Stomach smooth muscle (tissue), 2 donors: ENCODE data around the gene EPB41L5.
"Not testable (repeated sequence)": the region's sequence is repeated elsewhere in the genome, so short reads cannot be mapped to it uniquely, and the experiment has no call there.

ENCODE experiments used
- H3K27ac ChIP-seq: one replicate; pipeline ENCODE4 v1.7.0; 2013; ENCODE audit warnings: mild to moderate bottlenecking, low read length, inconsistent platforms
- H3K27me3 ChIP-seq, 2 donors: one replicate each; pipeline ENCODE4 v1.7.0; 2013; ENCODE audit warnings: low read length in 2 of 2; ENCODE audit not compliant: insufficient read depth in 2 of 2, control insufficient read depth in 1 of 2
- H3K36me3 ChIP-seq, 2 donors: one replicate each; pipeline ENCODE4 v1.7.0; 2013; ENCODE audit warnings: low read length in 2 of 2; ENCODE audit not compliant: control insufficient read depth in 2 of 2, insufficient read depth in 2 of 2
- H3K4me1 ChIP-seq: one replicate; pipeline ENCODE4 v1.7.0; 2013; ENCODE audit warnings: low read length; ENCODE audit not compliant: control insufficient read depth, insufficient read depth
- H3K4me3 ChIP-seq, 2 donors: one replicate each; pipeline ENCODE4 v1.7.0; 2013; ENCODE audit warnings: low read length in 2 of 2
- H3K9ac ChIP-seq, 2 donors: one replicate each; pipeline ENCODE4 v1.7.0; 2013; ENCODE audit warnings: low read length in 2 of 2, mild to moderate bottlenecking in 1 of 2
- H3K9me3 ChIP-seq, 2 donors: one replicate each; pipeline ENCODE4 v1.7.0; 2013; ENCODE audit warnings: low read length in 2 of 2; ENCODE audit not compliant: control insufficient read depth in 2 of 2
- donor health status: healthy.
- donor health status: Pancreatic carcinoma.

Gene EPB41L5

DNA sequence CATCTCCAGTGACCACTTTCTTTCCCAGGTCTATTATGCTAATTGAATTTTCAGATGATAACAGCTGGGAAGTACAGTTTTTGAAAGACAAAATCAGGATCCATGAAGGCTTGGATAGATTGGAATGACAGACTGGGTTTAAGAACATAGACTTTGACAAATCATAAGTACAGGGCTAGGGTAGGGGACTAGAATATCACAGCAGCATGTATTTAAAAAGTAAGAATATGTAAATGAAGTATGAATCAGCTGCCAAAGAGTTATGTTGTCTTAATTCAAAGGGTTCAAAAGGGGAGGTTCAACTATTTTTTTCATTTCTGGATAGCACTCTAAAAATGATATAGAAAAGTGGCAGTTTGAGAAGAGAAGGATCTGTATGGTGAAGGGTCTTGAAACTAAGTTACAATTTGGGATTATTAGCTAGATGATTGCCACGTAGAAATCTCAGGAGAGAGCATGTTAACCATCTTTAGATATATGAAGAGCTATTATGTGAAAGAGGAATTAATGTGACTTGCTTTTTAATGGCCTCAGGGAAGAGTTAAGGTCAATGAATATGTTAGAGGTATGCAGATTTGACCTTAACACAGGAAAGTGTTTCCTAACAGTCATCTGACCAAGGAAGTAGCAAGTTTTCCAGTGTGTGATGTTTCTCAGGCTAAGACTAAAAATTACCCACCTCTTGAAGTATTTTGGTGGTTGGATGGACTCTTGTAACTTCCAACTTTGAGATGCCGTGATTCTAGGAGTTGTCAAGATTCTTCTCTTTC lies 128.6 kb downstream of the EPB41L5 start:
- Histone ChIP-seq H3K9me3 (no peaks in the 10 kb centered on the region), H3K27ac (no peak overlapping the region), H3K4me1 (no peaks in the 10 kb centered on the region)

DNA sequence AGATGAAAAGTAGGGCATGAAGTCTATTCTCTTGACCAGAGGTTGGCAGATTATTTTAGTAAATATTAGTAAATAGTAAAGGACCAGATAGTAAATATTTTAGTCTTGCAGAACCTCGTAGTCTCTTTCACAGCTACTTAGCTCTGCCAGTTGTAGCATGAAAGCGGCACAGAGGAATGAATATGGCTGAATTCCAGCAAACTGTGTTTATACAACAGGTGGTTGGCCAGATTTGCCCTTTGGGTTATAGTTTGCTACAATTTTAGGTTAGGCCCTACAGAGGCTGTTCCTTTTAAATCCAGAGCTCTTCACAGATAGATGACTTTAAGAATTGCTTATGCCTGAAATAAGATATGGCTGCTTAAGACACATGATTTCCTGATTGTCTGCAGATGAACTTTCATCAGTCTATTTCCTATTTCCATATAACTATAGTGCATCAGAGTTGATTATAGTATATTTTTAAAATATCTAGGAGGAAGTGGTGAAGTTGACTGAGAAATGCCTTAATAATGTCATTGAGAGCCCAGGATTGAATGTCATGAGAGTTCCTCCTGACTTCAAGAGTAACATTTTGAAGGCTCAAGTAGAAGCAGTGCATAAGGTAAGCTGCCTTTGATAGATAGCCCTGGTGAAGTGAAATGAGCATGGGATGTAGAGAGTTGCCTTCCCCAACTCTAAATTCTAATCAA lies 129.8 kb downstream of the EPB41L5 start:
- Histone ChIP-seq H3K27me3 (no peaks in the 10 kb centered on the region), H3K9ac (no peak overlapping the region), H3K27ac (no peak overlapping the region), H3K36me3 (peaks cover 0 to 3% of the 10 kb centered on the region in 2 donors), H3K4me1 (no peaks in the 10 kb centered on the region), H3K4me3 (no peak overlapping the region), H3K9me3 (no peaks in the 10 kb centered on the region)

More for the DNA sequence above, 128.6 kb downstream of the EPB41L5 start:
- H3K27me3 ChIP-seq, result no peaks in the 10 kb centered on the region
- H3K4me3 ChIP-seq, result no peak overlapping the region
- no peak overlapping the region for H3K9ac ChIP-seq
- no peaks in the 10 kb centered on the region for H3K36me3 ChIP-seq

DNA sequence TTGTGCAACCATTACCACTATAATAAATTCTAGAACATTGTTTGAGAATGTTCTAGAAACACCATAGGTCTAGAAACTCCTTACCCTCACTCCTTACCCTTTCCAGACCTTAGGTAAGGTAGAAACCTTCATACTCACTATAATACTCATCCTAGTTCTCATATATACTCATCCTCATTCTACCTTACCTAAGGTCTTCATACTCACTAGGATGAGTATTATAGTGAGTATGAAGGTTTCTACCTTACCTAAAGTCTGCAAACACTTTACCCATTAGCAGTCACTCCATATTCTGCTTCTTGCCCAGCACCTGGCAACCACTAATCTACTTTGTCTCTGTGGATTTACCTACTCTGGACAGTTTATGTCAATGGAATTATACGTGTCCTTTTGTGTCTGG lies 135.4 kb downstream of the EPB41L5 start:
- Histone ChIP-seq H3K27ac (no peak overlapping the region), H3K9me3 (no peaks in the 10 kb centered on the region), H3K4me3 (no peak overlapping the region), H3K36me3 (peaks cover 0 to 3% of the 10 kb centered on the region in 2 donors), H3K27me3 (no peaks in the 10 kb centered on the region), H3K9ac (no peak overlapping the region), H3K4me1 (no peaks in the 10 kb centered on the region)

DNA sequence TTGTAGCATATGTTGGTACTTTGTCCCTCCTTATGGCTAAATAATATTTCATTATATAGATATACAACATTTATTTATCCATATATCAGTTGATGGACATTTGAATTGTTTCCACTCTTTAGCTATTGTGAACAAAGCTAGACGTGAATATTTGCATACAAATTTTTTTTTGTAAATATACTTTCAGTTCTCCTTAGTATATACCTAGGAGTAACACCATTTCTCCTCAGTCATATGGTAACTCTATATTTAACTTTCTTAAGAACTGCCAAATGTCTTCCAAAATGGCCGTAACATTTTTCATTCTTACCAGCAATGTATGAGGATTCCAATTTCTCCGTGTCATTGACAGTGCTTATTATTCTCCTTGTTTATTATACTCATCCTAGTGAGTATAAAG lies 135.8 kb downstream of the EPB41L5 start:
- no peaks in the 10 kb centered on the region for H3K9me3 ChIP-seq
- no peak overlapping the region for H3K4me3 ChIP-seq
- peaks cover 0 to 3% of the 10 kb centered on the region in 2 donors for H3K36me3 ChIP-seq
- no peaks in the 10 kb centered on the region for H3K27me3 ChIP-seq
- H3K4me1 ChIP-seq, result no peaks in the 10 kb centered on the region
- H3K9ac ChIP-seq, result no peak overlapping the region
- H3K27ac ChIP-seq, result no peak overlapping the region

DNA sequence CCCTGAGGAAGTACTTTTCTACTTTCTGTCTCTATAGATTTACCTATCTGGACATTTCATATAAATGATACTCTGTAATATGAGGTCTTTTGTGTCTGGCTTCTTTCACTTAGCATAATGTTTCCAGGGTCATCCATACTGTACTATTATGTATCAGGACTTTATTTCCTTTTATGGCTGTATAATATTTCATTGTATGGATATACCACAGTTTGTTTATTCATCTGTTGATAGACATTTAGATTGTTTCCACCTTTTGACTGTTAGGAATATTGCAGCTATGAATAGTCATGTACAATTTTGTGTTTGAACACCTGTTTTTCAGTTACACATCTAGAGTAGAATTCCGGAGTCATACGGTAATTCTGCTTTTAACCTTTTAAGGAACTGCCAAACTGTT lies 136.5 kb downstream of the EPB41L5 start:
- no peak overlapping the region for H3K27ac ChIP-seq
- H3K4me3 ChIP-seq, result no peak overlapping the region
- H3K9ac ChIP-seq, result no peak overlapping the region
- H3K4me1 ChIP-seq, result no peaks in the 10 kb centered on the region
- no peaks in the 10 kb centered on the region for H3K27me3 ChIP-seq
- peaks cover 0 to 3% of the 10 kb centered on the region in 2 donors for H3K36me3 ChIP-seq
- no peaks in the 10 kb centered on the region for H3K9me3 ChIP-seq

DNA sequence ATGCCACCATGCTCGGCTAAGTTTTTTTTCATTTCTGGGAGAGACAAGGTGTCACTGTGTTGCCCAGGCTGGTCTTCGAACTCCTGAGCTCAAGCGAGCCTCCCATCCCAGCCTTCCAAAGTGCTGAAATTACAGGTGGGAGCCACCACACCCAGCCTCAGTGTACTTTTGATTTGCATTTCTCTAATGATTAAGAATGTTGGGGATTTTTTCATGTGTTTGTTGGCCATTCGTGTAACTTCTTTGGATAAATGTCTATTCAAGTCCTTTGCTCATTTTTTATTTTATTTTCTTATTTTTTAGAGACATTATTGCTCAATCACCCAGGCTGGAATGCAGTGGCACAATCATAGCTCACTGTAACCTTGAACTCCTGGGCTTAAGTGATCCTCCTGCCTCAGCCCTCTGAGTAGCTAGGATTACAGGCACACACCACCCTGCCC lies 137.2 kb downstream of the EPB41L5 start:
- H3K27me3 ChIP-seq, result no peaks in the 10 kb centered on the region
- no peaks in the 10 kb centered on the region for H3K4me1 ChIP-seq
- no peak overlapping the region for H3K27ac ChIP-seq
- H3K9me3 ChIP-seq, result peaks cover 0 to 2% of the 10 kb centered on the region in 2 donors
- no peak overlapping the region for H3K4me3 ChIP-seq
- no peak overlapping the region for H3K9ac ChIP-seq
- H3K36me3 ChIP-seq, result peaks cover 0 to 3% of the 10 kb centered on the region in 2 donors

DNA sequence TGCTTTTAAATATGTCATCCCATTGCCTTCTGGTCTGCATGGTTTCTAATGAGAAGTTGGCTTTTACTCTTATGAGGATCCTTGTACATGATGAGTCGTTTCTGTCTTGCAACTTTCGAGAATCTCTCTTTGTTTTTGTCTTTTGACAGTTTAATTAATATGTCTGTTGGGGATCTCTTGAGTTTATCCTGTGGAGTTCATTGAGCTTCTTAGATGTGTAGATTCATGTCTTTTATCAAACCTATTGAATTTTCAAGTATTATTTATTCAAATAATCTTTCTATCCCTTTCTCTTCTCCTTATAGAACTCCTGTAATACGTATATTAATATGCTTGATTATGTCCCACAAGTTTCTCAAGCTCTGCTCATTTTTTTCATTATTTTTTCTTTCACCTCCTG lies 142.4 kb downstream of the EPB41L5 start:
- Histone ChIP-seq H3K36me3 (peaks cover 0 to 5% of the 10 kb centered on the region in 2 donors), H3K9me3 (peaks cover 0 to 6% of the 10 kb centered on the region in 2 donors), H3K27me3 (no peaks in the 10 kb centered on the region)

DNA sequence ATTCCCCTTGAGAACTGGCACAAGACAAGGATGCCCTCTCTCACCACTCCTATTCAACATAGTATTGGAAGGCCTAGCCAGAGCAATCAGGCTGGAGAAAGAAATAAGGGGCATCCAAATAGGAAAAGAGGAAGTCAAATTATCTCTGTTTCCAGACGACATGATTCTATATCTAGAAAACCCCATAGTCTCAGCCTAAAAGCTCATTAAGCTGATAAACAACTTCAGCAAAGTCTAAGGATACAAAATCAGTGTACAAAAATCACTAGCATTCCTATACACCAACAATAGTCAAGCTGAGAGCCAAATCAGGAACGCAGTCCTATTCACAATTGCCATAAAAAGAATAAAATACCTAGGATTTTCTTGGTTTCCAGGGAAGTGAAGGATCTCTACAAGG lies 145.8 kb downstream of the EPB41L5 start:
- not testable (repeated sequence) for H3K4me3 ChIP-seq, H3K4me1 ChIP-seq, H3K36me3 ChIP-seq, H3K27me3 ChIP-seq, H3K27ac ChIP-seq, H3K9me3 ChIP-seq, H3K9ac ChIP-seq

More for the DNA sequence above, 142.4 kb downstream of the EPB41L5 start:
- Histone ChIP-seq H3K4me1 (no peaks in the 10 kb centered on the region), H3K9ac (no peak overlapping the region), H3K27ac (no peak overlapping the region), H3K4me3 (no peak overlapping the region)

DNA sequence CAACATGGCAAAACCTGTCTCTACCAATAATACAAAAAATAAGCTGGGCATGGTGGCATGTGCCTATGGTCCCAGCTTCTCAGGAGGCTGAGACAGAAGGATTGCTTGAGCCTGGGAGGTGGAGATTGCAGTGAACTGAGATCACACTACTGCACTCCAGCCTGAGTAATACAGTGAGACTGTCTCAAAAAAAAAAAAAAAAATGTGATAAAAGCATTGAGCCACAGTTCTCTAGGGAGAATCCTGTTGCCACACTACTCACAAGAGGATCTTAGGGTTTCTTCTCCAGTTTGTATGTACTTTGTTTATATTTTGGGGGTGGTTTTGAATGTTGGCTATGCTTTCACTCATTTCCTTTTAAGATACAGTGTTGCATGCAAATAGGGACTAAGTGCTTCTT lies 148.3 kb downstream of the EPB41L5 start:
- H3K27ac ChIP-seq, result no peak overlapping the region
- peaks cover 0 to 3% of the 10 kb centered on the region in 2 donors for H3K36me3 ChIP-seq
- no peaks in the 10 kb centered on the region for H3K27me3 ChIP-seq
- no peaks in the 10 kb centered on the region for H3K4me1 ChIP-seq
- no peak overlapping the region for H3K9ac ChIP-seq
- no peaks in the 10 kb centered on the region for H3K9me3 ChIP-seq
- H3K4me3 ChIP-seq, result no peak overlapping the region

DNA sequence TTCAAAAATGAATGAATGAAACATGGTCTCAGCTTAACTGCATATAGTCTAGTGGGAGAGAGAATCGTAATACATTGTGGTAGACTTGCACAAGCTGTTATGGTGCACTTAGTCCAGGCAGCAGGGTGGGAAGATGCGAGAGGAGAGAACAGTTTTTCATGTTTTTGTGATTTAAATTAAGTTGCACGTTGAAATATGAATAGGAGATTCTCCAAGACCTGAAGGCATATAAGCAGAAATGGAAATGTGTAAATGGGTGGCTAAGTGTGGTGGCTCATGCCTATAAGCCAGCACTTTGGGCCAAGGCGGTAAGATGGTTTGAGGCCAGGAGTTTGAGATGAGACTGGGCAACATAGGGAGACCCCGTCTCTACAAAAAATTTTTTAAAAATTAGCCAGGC lies 149.8 kb downstream of the EPB41L5 start:
- H3K4me1 ChIP-seq, result no peaks in the 10 kb centered on the region
- H3K27ac ChIP-seq, result no peak overlapping the region
- no peaks in the 10 kb centered on the region for H3K9me3 ChIP-seq
- H3K4me3 ChIP-seq, result no peak overlapping the region
- peaks cover 0 to 3% of the 10 kb centered on the region in 2 donors for H3K36me3 ChIP-seq
- H3K9ac ChIP-seq, result no peak overlapping the region
- H3K27me3 ChIP-seq, result no peaks in the 10 kb centered on the region

DNA sequence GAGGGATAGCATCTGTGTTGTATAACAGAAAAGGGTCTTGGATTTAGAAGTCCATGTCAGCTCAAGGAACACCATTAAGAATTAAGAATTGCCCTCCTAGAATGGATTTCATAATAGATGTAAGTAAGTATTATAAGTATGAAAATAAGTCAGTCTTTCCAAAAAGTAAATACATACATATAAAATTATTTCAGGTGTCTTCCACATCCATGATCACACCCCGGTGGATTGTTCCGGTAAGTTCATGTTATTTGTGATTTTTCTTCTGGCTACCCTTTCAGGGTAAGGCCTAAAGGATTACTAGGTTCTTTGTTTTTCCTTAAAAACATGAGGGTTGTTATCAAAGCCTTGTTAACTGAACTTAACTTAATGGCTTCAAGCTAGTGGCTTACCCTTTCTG lies 154.4 kb downstream of the EPB41L5 start:
- Histone ChIP-seq H3K9ac (no peak overlapping the region), H3K27ac (no peak overlapping the region), H3K4me1 (no peaks in the 10 kb centered on the region), H3K9me3 (no peaks in the 10 kb centered on the region), H3K4me3 (no peak overlapping the region), H3K27me3 (no peaks in the 10 kb centered on the region), H3K36me3 (peaks cover 2 to 5% of the 10 kb centered on the region in 2 donors)
